ENCODE results near the gene ISG15. TPM values are rescaled to one million over a fixed set of nuclear protein-coding genes. Genes with fewer than 3 reads are reported as not detected.

ISG15 gene
- total RNA-seq, 1 experiment from 2014 or later = 140 TPM

DNA sequence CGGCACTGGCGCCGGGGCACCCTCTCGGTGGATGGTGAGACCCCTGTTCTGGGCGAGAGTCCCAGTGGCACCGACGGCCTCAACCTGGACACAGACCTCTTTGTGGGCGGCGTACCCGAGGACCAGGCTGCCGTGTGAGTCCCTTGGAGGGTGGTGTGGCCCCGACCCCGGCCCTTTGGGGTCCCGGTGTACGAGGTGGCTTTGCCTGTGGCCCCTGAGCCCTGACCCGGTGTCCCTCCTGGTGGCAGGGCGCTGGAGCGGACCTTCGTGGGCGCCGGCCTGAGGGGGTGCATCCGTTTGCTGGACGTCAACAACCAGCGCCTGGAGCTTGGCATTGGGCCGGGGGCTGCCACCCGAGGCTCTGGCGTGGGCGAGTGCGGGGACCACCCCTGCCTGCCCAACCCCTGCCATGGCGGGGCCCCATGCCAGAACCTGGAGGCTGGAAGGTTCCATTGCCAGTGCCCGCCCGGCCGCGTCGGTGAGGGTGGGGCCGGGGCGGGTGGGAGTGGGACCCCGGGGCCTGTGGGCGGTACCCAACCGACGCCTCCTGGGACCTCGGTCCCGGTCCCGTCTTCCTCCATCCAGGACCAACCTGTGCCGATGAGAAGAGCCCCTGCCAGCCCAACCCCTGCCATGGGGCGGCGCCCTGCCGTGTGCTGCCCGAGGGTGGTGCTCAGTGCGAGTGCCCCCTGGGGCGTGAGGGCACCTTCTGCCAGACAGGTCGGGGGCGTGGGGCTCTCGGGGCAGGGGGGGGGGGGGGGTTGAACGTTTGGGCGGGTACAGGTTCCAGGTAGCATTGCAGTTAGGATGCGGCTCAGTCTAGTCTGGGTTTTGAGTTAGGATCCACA, 36.2 kb downstream of the ISG15 start:
- CTCF ChIA-PET = no interaction called here
- TSS peak; percentile 3 for BruUV-seq (replicated peaks)

More for the DNA sequence above, 36.2 kb downstream of the ISG15 start:
- Histone ChIP-seq H3K4me3 (replicated peaks in 1 of 2; ENCODE audit: low read depth in 1 of 2, low read length in 2 of 2) (no peak overlapping the region), H3K9me3 (ENCODE audit: control insufficient read depth in 1 of 2, insufficient read depth in 1 of 2, low read depth in 1 of 2, low read length in 2 of 2) (no peaks in the 10 kb centered on the region), H3K79me2 (ENCODE audit: insufficient read depth, low read length) (peaks cover 3% of the 10 kb centered on the region; the same call in 1 of the 2 replicates), H3K9me2 (ENCODE audit: insufficient read depth) (no peaks in the 10 kb centered on the region), H3K9ac (ENCODE audit: low read length) (no peak overlapping the region), H3K27me3 (ENCODE audit: insufficient read depth, low read length) (no peaks in the 10 kb centered on the region), H3K4me1 (ENCODE audit: control insufficient read depth in 1 of 2, insufficient read depth in 2 of 2, low read length in 2 of 2) (no peaks in the 10 kb centered on the region), H4K20me1 (ENCODE audit: insufficient read depth) (no peaks in the 10 kb centered on the region), H2AFZ (ENCODE audit: low read depth, low read length, poor library complexity, severe bottlenecking) (no peak overlapping the region), H3K4me2 (ENCODE audit: low read length) (no peak overlapping the region), H3K27ac (ENCODE audit: low read depth, low read length) (no peak overlapping the region), H3K36me3 (ENCODE audit: control insufficient read depth in 1 of 2, insufficient read depth in 2 of 2, low read length in 2 of 2) (peaks cover 23 to 35% of the 10 kb centered on the region in 2 experiments; a peak in 3 of 4 replicates)
- TF ChIP-seq FOSL1 (IDR thresholded peaks at IDR 0.05; ENCODE audit: low read depth) (no peak), EGR1 (IDR thresholded peaks at IDR 0.05; ENCODE audit: low read depth) (no peak), YY1 (IDR thresholded peaks at IDR 0.05; ENCODE audit: extremely low read depth, insufficient replicate concordance, low read depth, low read length) (no peak)
- TF ChIP-seq, protein P1, sequence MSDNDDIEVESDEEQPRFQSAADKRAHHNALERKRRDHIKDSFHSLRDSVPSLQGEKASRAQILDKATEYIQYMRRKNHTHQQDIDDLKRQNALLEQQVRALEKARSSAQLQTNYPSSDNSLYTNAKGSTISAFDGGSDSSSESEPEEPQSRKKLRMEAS (IDR thresholded peaks at IDR 0.05) = no peak
- TF ChIP-seq, protein P2, sequence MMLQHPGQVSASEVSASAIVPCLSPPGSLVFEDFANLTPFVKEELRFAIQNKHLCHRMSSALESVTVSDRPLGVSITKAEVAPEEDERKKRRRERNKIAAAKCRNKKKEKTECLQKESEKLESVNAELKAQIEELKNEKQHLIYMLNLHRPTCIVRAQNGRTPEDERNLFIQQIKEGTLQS (IDR thresholded peaks at IDR 0.05) = no peak
- TF ChIP-seq, protein P3, sequence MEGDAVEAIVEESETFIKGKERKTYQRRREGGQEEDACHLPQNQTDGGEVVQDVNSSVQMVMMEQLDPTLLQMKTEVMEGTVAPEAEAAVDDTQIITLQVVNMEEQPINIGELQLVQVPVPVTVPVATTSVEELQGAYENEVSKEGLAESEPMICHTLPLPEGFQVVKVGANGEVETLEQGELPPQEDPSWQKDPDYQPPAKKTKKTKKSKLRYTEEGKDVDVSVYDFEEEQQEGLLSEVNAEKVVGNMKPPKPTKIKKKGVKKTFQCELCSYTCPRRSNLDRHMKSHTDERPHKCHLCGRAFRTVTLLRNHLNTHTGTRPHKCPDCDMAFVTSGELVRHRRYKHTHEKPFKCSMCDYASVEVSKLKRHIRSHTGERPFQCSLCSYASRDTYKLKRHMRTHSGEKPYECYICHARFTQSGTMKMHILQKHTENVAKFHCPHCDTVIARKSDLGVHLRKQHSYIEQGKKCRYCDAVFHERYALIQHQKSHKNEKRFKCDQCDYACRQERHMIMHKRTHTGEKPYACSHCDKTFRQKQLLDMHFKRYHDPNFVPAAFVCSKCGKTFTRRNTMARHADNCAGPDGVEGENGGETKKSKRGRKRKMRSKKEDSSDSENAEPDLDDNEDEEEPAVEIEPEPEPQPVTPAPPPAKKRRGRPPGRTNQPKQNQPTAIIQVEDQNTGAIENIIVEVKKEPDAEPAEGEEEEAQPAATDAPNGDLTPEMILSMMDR (IDR thresholded peaks at IDR 0.05 in 2 of 3, conservative IDR thresholded peaks at IDR 0.05 in 1 of 3; ENCODE audit: borderline replicate concordance in 1 of 3, insufficient read depth in 1 of 3, low read depth in 2 of 3, low read length in 2 of 3) = no peak
- no peak for DNase-seq (ENCODE audit: low read depth, low spot score)
- POLR2A ChIA-PET = no interaction called here
- intact Hi-C loops (cut with micrococcal nuclease) = no loop called here
- RAD21 ChIA-PET (ENCODE audit: low non-redundant PET in 1 of 2, low total read pairs in 2 of 2, uncharacterized antibody in 2 of 2, unreplicated experiment in 2 of 2) = no interaction called here
- ATAC-seq = no peak
